K562 (cell line): Measurements from ENCODE around the gene MAP3K4. TPM values are rescaled to one million over a fixed set of nuclear protein-coding genes. Genes with fewer than 3 reads are reported as not detected.

Experiments used
- CBX3 ChIP-seq, 2 experiments: IDR thresholded peaks; 1 replicate in 1 of 2; 2 replicates in 1 of 2; pipeline ENCODE4 v1.6.1; 2012; ENCODE audit warnings: inconsistent platforms in 2 of 2, low read length in 2 of 2, borderline replicate concordance in 1 of 2, control low read depth in 1 of 2
- CEBPG ChIP-seq, 3 experiments: fragments of 200-800 bp in 1 of 3; sonication (Bioruptor generic) in 1 of 3; sonication (generic) in 1 of 3; formaldehyde crosslinking in 1 of 3; IDR thresholded peaks in 2 of 3; conservative IDR thresholded peaks in 1 of 3; 2 replicates each; pipeline versions ENCODE4 v1.6.1 to v1.8.0; 2016 to 2022; ENCODE audit warnings: missing compliant biosample characterization in 2 of 3, missing genetic modification characterization in 2 of 3, mild to moderate bottlenecking in 1 of 3, missing genetic modification reagents in 1 of 3
- FOXK2 ChIP-seq, 2 experiments: fragments of 450-650 bp; IDR thresholded peaks in 1 of 2; conservative IDR thresholded peaks in 1 of 2; 2 replicates each; pipeline ENCODE4 v1.6.1; 2016; ENCODE audit warnings: low read depth in 2 of 2, mild to moderate bottlenecking in 1 of 2
- HNRNPUL1 ChIP-seq: fragments of 200-400 bp; formaldehyde crosslinking; IDR thresholded peaks from 2 replicates; pipeline ENCODE4 v1.6.1; 2017; ENCODE audit warnings: low read length
- LCOR ChIP-seq: sonication (generic); formaldehyde crosslinking; IDR thresholded peaks from 2 replicates; pipeline ENCODE4 v1.8.0; 2022; ENCODE audit warnings: mild to moderate bottlenecking, missing genetic modification reagents
- MEIS2 ChIP-seq: fragments of 450-650 bp; IDR thresholded peaks from 2 replicates; pipeline ENCODE4 v1.6.1; 2014; ENCODE audit warnings: mild to moderate bottlenecking; ENCODE audit not compliant: partially characterized antibody
- NFIC ChIP-seq: fragments of 450-650 bp; IDR thresholded peaks from 2 replicates; pipeline ENCODE4 v1.6.1; 2017; ENCODE audit warnings: mild to moderate bottlenecking, inconsistent platforms
- PHF20 ChIP-seq: fragments of 450-650 bp; IDR thresholded peaks from 2 replicates; pipeline ENCODE4 v1.6.1; 2018; ENCODE audit not compliant: partially characterized antibody
- POU5F1 ChIP-seq: fragments of 150-350 bp; IDR thresholded peaks from 2 replicates; pipeline ENCODE4 v1.6.1; 2014; ENCODE audit warnings: borderline replicate concordance, low read length, low read depth, mild to moderate bottlenecking; ENCODE audit not compliant: partially characterized antibody
- RERE ChIP-seq: sonication (generic); formaldehyde crosslinking; IDR thresholded peaks from 2 replicates; pipeline ENCODE4 v1.8.0; 2023; ENCODE audit warnings: missing genetic modification reagents, mild to moderate bottlenecking, borderline replicate concordance
- SMAD4 ChIP-seq: fragments of 250-450 bp; sonication (Bioruptor Pico); conservative IDR thresholded peaks from 2 replicates; pipeline ENCODE4 v1.8.0; 2021; ENCODE audit warnings: inconsistent platforms, mild to moderate bottlenecking, moderate library complexity
- SREBF1 ChIP-seq: fragments of 150-350 bp; IDR thresholded peaks from 2 replicates; pipeline ENCODE4 v1.6.1; 2014; ENCODE audit warnings: antibody characterized with exemption, low read depth, low read length, borderline replicate concordance
- STAG1 ChIP-seq: sonication (generic); formaldehyde crosslinking; IDR thresholded peaks from 2 replicates; pipeline ENCODE4 v1.5.0; 2020; ENCODE audit warnings: missing genetic modification reagents, borderline replicate concordance
- ZNF134 ChIP-seq: fragments of 250-450 bp; sonication (Bioruptor Pico); conservative IDR thresholded peaks from 2 replicates; pipeline ENCODE4 v1.4.0; 2020
- ZNF263 ChIP-seq: sonication (generic); formaldehyde crosslinking; IDR thresholded peaks from 2 replicates; pipeline ENCODE4 v1.8.0; 2022; ENCODE audit warnings: mild to moderate bottlenecking, missing genetic modification reagents, borderline replicate concordance
- ZNF583 ChIP-seq: fragments of 250-450 bp; sonication (Bioruptor Pico); IDR thresholded peaks from 2 replicates; pipeline ENCODE4 v1.4.0; 2020
- ZNF77 ChIP-seq: fragments of 250-450 bp; sonication (Bioruptor Pico); IDR thresholded peaks from 2 replicates; pipeline ENCODE4 v1.5.0; 2020
- polyA plus RNA-seq, 8 experiments: library from polyadenylated mRNA; depleted of rRNA in 4 of 8; stranded (reverse) in 5 of 8; unstranded in 3 of 8; fragments of >200 nt; fragmentation: Nextera tagmentation in 2 of 8; fragmentation: Illumina TruSeq in 1 of 8; extraction: Ambion mirVana in 2 of 8; extraction: Trizol in 1 of 8; gene quantifications; 2 replicates each; pipeline versions ENCODE4 v1.2.1 to v1.2.3, GENCODE V29; 2011 to 2014; ENCODE audit warnings: inconsistent platforms in 1 of 8, missing spikeins in 1 of 8
- total RNA-seq, 7 experiments: library from RNA; depleted of rRNA in 6 of 7; stranded (reverse); fragments of >200 nt in 6 of 7; fragmentation: Illumina TruSeq in 2 of 7; extraction: Trizol in 2 of 7; gene quantifications; 2 replicates each; pipeline versions ENCODE4 v1.2.1 to v1.2.3, GENCODE V29; 2011 to 2021; ENCODE audit warnings: low replicate concordance in 1 of 7
- TF ChIP-seq, protein P1 (sequence below): sonication (generic); formaldehyde crosslinking; IDR thresholded peaks from 2 replicates; pipeline ENCODE4 v1.8.1; 2022; ENCODE audit warnings: missing genetic modification reagents
- TF ChIP-seq, protein P2 (sequence below): sonication (generic); formaldehyde crosslinking; IDR thresholded peaks from 2 replicates; pipeline ENCODE4 v1.5.0; 2020; ENCODE audit warnings: missing genetic modification reagents

Gene MAP3K4
- total and polyA plus RNA-seq, 9 of the 15 experiments (the other 6 are each of a cell fraction or from before 2014, with no cell fraction given): 21.0 to 77.2 (median 48.9) TPM

DNA sequence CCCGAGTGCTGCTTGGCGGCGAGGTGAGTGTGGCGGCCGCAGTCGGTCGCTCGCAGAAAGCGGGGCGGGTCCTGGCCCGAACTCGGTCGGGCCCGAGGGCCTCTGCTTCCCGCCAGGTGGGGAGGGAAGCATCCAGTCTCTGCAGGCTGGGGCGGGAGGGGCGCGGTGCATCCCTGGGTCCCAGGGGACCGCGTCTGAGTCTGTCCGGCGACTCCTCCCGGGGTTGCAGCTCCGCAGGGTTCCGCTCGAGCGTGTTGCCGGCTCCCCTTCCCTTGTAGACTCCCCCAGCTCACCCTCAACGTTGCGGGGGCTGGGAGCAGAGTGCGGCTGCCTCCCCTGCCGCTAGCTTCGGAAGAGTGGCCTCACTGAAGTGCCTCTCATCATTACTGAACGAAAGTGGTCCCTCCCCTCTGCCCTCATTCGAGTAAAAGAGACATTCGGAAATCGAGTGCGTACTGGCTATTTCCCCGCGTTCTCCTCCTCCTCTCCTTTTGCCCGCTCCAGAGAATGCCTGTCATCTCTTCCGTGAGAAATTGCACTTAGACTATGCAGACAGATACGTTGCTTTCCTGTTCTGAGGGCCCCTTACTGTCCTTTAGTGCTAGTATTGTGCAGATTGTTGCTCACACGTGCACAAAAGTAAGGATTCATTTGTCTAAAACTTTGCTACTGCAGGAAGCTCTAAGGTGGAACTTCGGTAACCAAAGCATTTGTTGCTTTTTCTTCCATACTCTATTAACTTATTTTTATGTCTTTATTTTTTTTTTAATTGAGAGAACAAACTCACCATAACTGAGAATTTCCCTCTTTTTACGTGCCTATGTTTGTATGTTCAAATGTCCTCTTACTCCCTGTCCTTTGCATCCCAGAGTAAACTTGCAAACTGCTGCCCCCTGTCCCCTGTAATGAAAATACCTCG is 751 bp downstream of the MAP3K4 start (continued):
- TF ChIP-seq ZNF263 (CRISPR knock-in tag): no peak; the same call in 1 of the 2 replicates
- TF ChIP-seq RERE (CRISPR knock-in tag): no peak
- TF ChIP-seq, protein P1, sequence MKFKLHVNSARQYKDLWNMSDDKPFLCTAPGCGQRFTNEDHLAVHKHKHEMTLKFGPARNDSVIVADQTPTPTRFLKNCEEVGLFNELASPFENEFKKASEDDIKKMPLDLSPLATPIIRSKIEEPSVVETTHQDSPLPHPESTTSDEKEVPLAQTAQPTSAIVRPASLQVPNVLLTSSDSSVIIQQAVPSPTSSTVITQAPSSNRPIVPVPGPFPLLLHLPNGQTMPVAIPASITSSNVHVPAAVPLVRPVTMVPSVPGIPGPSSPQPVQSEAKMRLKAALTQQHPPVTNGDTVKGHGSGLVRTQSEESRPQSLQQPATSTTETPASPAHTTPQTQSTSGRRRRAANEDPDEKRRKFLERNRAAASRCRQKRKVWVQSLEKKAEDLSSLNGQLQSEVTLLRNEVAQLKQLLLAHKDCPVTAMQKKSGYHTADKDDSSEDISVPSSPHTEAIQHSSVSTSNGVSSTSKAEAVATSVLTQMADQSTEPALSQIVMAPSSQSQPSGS (CRISPR knock-in tag): no peak
- TF ChIP-seq SMAD4: no peak
- no peak for TF ChIP-seq ZNF583 (CRISPR knock-in tag)
- no peak for TF ChIP-seq SREBF1
- TF ChIP-seq, protein P2, sequence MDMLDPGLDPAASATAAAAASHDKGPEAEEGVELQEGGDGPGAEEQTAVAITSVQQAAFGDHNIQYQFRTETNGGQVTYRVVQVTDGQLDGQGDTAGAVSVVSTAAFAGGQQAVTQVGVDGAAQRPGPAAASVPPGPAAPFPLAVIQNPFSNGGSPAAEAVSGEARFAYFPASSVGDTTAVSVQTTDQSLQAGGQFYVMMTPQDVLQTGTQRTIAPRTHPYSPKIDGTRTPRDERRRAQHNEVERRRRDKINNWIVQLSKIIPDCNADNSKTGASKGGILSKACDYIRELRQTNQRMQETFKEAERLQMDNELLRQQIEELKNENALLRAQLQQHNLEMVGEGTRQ (CRISPR knock-in tag): no peak
- TF ChIP-seq ZNF134 (CRISPR knock-in tag): no peak
- no peak for TF ChIP-seq ZNF77
- no peak for TF ChIP-seq HNRNPUL1
- peak in 1 of 2 experiments; percentile 64; a peak in 1 of 3 replicates for TF ChIP-seq CBX3 (IDR thresholded peaks at IDR 0.05; ENCODE audit: borderline replicate concordance in 1 of 2, low read length in 2 of 2)
- no peak for TF ChIP-seq LCOR (CRISPR knock-in tag)
- TF ChIP-seq MEIS2: no peak
- peak; percentile 58 for TF ChIP-seq PHF20
- TF ChIP-seq STAG1: no peak
- TF ChIP-seq NFIC: no peak
- no peak for TF ChIP-seq POU5F1
- no peak for TF ChIP-seq CEBPG (CRISPR knock-in tag; IDR thresholded peaks at IDR 0.05)
- no peak for TF ChIP-seq CEBPG (tag; conservative IDR thresholded peaks at IDR 0.05 in 1 of 2, IDR thresholded peaks at IDR 0.05 in 1 of 2)
- peak; percentile 83 to 87 for TF ChIP-seq FOXK2 (conservative IDR thresholded peaks at IDR 0.05 in 1 of 2, IDR thresholded peaks at IDR 0.05 in 1 of 2; ENCODE audit: low read depth in 2 of 2)
